ENCODE measurements around the gene PCAT7. TPM values are rescaled to one million over a fixed set of nuclear protein-coding genes. Genes with fewer than 3 reads are reported as not detected.

The PCAT7 gene
- total and polyA plus RNA-seq, 10 of the 15 experiments (the other 5 are each of a cell fraction or from before 2014, with no cell fraction given), result 0.04 TPM; not detected in 9

DNA sequence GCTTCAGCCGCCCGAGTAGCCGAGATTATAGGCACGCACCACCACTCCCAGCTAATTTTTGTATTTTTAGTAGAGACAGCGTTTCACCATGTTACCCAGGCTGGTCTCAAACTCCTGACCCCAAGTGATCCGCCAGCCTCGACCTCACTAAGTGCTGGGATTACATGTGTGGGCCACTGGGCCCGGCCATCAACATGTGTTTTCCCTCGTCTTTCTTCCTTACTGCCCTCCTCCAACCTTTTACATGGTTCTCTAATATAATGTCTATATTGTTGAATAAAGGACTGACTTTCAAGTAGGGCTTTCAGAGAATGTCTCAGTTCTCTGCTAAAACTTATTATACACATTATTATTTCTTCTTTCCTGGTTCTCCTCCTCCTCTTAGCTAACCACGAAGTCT is 21.3 kb upstream of the PCAT7 start (continued):
- TF ChIP-seq ETV6 (conservative IDR thresholded peaks at IDR 0.05 in 1 of 2, IDR thresholded peaks at IDR 0.05 in 1 of 2; ENCODE audit: borderline replicate concordance in 1 of 2, low read depth in 1 of 2) (no peak), NFYB (IDR thresholded peaks at IDR 0.05; ENCODE audit: insufficient read depth, low read depth, low read length) (no peak), EZH2 (IDR thresholded peaks at IDR 0.05; ENCODE audit: borderline replicate concordance, control insufficient read depth, low read depth, low read length) (no peak), GATAD2B (conservative IDR thresholded peaks at IDR 0.05; ENCODE audit: low read depth) (no peak), CHD4 (IDR thresholded peaks at IDR 0.05) (no peak), ZZZ3 (IDR thresholded peaks at IDR 0.05; ENCODE audit: control insufficient read depth, insufficient read length, low read depth) (no peak), PML (IDR thresholded peaks at IDR 0.05; ENCODE audit: low read length) (no peak), HDAC6 (IDR thresholded peaks at IDR 0.05; ENCODE audit: unreplicated experiment) (no peak), ZNF207 (IDR thresholded peaks at IDR 0.05; ENCODE audit: borderline replicate concordance) (no peak)
- TF ChIP-seq, protein P1, sequence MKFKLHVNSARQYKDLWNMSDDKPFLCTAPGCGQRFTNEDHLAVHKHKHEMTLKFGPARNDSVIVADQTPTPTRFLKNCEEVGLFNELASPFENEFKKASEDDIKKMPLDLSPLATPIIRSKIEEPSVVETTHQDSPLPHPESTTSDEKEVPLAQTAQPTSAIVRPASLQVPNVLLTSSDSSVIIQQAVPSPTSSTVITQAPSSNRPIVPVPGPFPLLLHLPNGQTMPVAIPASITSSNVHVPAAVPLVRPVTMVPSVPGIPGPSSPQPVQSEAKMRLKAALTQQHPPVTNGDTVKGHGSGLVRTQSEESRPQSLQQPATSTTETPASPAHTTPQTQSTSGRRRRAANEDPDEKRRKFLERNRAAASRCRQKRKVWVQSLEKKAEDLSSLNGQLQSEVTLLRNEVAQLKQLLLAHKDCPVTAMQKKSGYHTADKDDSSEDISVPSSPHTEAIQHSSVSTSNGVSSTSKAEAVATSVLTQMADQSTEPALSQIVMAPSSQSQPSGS (IDR thresholded peaks at IDR 0.05; ENCODE audit: low read length), result no peak
- TF ChIP-seq, protein P2, sequence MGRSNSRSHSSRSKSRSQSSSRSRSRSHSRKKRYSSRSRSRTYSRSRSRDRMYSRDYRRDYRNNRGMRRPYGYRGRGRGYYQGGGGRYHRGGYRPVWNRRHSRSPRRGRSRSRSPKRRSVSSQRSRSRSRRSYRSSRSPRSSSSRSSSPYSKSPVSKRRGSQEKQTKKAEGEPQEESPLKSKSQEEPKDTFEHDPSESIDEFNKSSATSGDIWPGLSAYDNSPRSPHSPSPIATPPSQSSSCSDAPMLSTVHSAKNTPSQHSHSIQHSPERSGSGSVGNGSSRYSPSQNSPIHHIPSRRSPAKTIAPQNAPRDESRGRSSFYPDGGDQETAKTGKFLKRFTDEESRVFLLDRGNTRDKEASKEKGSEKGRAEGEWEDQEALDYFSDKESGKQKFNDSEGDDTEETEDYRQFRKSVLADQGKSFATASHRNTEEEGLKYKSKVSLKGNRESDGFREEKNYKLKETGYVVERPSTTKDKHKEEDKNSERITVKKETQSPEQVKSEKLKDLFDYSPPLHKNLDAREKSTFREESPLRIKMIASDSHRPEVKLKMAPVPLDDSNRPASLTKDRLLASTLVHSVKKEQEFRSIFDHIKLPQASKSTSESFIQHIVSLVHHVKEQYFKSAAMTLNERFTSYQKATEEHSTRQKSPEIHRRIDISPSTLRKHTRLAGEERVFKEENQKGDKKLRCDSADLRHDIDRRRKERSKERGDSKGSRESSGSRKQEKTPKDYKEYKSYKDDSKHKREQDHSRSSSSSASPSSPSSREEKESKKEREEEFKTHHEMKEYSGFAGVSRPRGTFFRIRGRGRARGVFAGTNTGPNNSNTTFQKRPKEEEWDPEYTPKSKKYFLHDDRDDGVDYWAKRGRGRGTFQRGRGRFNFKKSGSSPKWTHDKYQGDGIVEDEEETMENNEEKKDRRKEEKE (IDR thresholded peaks at IDR 0.05), result no peak
- TF ChIP-seq, protein P3, sequence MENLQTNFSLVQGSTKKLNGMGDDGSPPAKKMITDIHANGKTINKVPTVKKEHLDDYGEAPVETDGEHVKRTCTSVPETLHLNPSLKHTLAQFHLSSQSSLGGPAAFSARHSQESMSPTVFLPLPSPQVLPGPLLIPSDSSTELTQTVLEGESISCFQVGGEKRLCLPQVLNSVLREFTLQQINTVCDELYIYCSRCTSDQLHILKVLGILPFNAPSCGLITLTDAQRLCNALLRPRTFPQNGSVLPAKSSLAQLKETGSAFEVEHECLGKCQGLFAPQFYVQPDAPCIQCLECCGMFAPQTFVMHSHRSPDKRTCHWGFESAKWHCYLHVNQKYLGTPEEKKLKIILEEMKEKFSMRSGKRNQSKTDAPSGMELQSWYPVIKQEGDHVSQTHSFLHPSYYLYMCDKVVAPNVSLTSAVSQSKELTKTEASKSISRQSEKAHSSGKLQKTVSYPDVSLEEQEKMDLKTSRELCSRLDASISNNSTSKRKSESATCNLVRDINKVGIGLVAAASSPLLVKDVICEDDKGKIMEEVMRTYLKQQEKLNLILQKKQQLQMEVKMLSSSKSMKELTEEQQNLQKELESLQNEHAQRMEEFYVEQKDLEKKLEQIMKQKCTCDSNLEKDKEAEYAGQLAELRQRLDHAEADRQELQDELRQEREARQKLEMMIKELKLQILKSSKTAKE (IDR thresholded peaks at IDR 0.05; ENCODE audit: low read depth, poor library complexity, severe bottlenecking), result no peak
- TF ChIP-seq, protein P4, sequence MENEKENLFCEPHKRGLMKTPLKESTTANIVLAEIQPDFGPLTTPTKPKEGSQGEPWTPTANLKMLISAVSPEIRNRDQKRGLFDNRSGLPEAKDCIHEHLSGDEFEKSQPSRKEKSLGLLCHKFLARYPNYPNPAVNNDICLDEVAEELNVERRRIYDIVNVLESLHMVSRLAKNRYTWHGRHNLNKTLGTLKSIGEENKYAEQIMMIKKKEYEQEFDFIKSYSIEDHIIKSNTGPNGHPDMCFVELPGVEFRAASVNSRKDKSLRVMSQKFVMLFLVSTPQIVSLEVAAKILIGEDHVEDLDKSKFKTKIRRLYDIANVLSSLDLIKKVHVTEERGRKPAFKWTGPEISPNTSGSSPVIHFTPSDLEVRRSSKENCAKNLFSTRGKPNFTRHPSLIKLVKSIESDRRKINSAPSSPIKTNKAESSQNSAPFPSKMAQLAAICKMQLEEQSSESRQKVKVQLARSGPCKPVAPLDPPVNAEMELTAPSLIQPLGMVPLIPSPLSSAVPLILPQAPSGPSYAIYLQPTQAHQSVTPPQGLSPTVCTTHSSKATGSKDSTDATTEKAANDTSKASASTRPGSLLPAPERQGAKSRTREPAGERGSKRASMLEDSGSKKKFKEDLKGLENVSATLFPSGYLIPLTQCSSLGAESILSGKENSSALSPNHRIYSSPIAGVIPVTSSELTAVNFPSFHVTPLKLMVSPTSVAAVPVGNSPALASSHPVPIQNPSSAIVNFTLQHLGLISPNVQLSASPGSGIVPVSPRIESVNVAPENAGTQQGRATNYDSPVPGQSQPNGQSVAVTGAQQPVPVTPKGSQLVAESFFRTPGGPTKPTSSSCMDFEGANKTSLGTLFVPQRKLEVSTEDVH (IDR thresholded peaks at IDR 0.05; ENCODE audit: low read depth, partially characterized antibody), result no peak

Measured in GM12878 (cell line).